ENCODE measurements around the gene RELN.
A peak's percentile ranks its signal among the peaks of the same experiment; 100 is the strongest.

RELN gene

GRCh38 chr7:103609778-103610177 lies 379.7 kb downstream of the RELN start:
- no peak for DNase-seq

GRCh38 chr7:103605640-103606039 lies 383.8 kb downstream of the RELN start:
- DNase-seq = no peak

- no peak for DNase-seq
These were observed 391.0 kb downstream of the RELN start for GRCh38 chr7:103598326-103598905.

DNA sequence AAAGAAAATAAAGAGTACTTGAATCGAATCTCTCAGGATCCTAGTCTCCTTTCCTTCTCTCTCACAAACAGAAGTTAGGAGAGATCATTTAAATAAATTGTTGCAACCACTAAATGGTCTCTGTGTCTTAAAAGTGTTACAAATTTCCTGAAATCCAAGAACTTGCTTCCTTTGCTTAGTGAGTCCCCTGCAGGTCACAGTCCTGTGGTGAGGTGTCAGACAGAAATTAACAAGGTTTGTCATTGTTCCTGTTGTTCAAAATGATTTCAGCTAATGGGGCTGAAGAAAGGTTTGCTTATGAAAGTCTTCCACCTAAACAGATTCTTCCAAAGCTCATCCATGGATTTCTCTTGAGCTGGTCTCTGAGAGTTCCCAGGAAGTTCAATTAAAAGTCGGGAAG lies 391.9 kb downstream of the RELN start:
- no peak for DNase-seq

DNA sequence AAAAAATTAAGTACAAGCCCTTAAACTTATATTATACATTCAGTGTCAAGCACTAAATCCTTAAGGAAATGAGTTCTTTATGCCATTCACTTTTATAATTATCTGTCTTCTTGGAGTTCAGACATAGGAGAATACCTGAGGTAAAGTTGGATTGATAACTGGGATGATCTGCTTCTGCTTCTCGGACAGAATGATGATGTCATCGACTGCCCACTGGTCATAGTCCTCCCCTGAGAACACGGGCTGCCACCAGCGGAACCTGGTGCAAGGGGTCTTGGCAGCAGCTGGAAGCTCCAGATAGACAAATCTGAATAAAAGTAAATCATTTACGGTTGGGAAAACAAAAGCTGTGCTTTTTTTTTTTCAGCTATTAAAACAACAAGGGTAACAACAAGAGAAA lies 395.3 kb downstream of the RELN start:
- no peak for DNase-seq

GRCh38 chr7:103593691-103594090 lies 395.8 kb downstream of the RELN start:
- DNase-seq = no peak

DNA sequence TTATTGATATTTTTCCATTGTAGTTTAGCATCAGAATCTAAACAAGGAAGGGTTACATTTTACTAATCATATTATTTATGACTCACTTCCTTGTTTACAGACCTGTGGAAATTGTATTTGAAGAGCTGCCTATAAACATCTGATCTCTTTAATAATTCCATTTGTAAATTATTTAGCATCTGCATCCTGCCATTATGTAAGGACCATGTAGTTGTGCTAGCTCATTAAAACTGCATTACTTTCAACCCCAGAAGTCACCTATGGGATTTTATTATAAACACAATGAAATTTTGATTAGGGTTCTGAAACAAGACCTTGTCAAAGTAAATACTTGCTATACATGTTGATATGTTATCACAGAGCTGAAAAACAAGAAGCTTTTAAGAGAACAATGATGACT lies 396.6 kb downstream of the RELN start:
- no peak for DNase-seq

- DNase-seq = no peak
These were observed 397.3 kb downstream of the RELN start for GRCh38 chr7:103592187-103592586.

GRCh38 chr7:103580031-103580430 lies 409.4 kb downstream of the RELN start:
- DNase-seq = no peak

- DNase-seq = no peak
These were observed 412.4 kb downstream of the RELN start for GRCh38 chr7:103577059-103577458.

GRCh38 chr7:103576641-103577040 lies 412.8 kb downstream of the RELN start:
- no peak for DNase-seq

GRCh38 chr7:103574576-103574975 lies 414.9 kb downstream of the RELN start:
- DNase-seq = no peak

DNA sequence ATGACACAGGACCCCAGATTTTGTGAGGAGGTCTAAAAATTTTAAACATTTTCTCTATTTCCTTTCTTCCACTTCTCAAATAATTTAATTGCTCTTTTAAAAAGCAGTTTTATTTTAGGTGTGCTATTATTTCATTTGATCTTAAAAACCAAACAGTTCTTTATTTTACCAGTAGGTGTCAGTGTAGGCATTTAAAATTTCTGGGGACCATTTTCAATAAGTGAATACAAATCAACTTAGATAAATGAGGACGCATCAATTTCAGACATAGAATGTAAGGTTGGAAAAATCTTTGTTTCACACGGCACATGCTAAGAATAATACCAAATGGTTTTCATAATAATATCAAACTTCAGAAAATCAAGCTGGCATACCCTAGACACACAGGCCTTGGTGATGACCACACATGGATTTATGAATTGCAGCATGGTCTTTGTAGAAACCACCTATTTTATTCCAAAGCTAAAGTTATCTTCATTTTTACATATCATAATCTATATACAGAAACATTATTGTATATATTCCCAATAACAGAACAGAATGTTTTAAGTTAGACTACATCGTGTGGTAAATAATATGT lies 415.9 kb downstream of the RELN start:
- DNase-seq = peak; percentile 11

GRCh38 chr7:103571586-103571985 lies 417.9 kb downstream of the RELN start:
- no peak for DNase-seq

- DNase-seq = no peak
These were observed 419.7 kb downstream of the RELN start for GRCh38 chr7:103569621-103570305.

- no peak for DNase-seq
These were observed 425.0 kb downstream of the RELN start for GRCh38 chr7:103564416-103564815.

DNA sequence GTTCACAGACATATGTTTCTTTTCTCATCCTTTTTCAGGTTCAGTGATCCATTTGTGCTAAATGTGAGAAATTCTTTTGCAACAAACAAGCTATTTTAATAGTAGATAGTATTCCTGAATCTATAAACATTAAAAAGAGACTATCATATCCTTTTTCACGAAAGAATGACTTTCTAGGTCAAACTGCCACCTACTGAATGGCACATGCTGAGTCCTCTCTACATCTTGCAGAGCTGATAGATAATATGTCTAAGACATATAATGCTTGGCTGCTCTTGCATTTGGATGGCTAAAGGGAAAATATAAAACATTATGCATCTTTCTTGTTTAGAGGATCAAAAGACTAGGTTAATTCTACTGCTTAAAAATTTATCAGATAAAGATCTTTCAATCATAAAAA lies 429.3 kb downstream of the RELN start:
- no peak for DNase-seq

DNA sequence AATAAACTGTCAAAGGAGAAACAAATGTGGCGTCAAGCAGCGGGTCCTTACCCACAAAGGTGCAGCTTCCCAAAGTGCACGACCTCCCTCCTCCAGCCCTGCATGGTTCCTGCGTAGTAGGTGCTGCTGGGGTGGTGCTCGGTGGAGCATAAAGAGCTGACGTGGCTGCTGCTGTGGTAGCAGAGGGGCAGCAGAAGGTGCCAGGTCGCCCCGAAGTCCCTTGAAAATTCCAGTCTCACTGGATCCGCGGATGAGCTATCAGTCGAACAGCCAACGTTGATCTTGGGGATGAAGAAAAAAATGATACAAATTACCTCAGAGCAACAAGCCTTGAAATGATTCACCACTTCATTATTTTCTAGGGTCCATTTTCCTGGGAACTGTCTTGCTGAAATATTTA lies 438.4 kb downstream of the RELN start:
- no peak for DNase-seq

- DNase-seq = no peak
These were observed 439.7 kb downstream of the RELN start for GRCh38 chr7:103549786-103550185.

DNA sequence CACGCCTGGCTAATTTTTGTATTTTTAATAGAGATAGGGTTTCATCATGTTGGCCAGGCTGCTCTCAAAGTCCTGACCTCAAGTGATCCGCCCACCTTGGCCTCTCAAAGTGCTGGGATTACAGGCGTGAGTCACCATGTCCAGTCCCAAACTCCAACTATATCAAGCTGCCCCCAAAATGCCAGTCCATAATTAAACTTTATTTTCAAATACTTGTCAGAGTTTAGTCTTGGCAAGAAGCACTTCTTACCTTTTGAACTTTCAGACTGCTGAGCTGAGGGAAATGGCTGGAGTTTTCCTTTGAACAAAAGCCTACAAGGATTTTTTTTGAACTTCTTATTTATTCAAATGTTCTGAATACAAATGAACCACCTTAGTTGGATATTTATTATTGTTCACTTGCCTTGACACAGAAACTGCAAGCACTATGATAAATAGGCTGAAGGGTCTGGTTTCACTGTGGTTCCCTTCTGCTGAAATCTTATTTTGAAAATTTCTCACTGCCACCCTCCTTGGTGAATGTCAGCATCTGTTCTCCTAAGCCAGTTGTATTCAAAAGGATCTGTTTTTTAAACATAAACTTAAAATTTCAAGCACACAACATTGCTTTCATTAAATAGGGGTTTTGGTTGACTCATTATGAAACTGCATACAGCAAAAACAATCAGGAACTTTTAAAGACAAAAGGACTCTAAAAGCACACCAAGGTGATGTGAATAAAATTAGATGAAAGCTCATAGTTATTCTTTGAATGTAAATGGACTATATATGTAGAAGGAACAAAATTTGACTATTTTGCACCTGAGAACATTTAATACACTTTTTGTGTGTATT lies 441.8 kb downstream of the RELN start:
- DNase-seq = no peak

DNA sequence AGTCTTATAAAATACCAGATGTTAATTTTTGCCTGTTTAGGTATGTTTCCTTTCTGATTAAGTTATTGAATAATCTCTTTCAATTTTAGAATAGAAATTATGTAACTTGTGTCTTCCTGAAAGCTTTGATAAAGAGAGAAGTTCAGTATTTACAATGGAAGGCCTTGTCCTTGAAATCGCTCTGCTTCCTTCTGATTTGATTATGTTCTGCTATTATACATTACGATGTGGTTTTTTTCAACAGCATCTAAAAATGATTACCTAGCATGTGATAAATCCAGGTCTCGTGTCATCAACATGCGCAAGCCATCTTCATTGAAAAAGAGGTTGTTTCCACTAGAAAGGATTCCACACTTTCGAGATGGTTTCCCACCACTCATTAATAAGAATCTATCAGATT lies 447.0 kb downstream of the RELN start:
- DNase-seq = no peak

GRCh38 chr7:103541947-103542346 lies 447.5 kb downstream of the RELN start:
- DNase-seq = no peak

GRCh38 chr7:103541026-103541425 lies 448.4 kb downstream of the RELN start:
- DNase-seq = no peak

- DNase-seq = no peak
These were observed 449.1 kb downstream of the RELN start for GRCh38 chr7:103540338-103540737.
